GM19035 (cell line): ENCODE results near the gene OLA1.

Source experiments
- ATAC-seq: cut with Tn5 transposase; IDR thresholded peaks from one replicate; pipeline ENCODE4 v1.9.1; 2021; ENCODE audit not compliant: unreplicated experiment

The OLA1 gene

DNA sequence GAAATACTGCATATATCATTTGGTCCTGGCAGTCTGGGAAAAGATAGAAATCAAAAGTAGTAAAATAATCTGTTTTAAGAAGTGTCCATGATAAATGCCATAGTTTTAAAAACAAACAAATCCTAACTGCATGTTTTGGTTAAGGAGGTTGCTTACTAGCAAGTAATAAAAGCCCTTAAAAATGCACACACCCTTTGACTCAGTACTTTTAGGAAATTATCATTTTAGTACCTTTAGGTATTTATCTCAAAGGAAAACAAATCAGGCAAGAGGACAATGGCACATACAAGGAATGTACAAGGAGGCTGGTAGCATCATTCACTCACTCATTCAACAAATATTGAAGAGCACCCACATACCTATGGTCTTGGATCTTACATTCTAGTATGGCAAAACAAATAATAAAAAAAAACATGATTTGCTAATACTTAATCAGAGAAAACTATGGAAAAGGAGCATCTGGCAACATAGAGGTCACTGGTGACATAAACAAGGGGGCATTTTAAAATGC, 67.6 kb downstream of the OLA1 start:
- no peak for ATAC-seq

DNA sequence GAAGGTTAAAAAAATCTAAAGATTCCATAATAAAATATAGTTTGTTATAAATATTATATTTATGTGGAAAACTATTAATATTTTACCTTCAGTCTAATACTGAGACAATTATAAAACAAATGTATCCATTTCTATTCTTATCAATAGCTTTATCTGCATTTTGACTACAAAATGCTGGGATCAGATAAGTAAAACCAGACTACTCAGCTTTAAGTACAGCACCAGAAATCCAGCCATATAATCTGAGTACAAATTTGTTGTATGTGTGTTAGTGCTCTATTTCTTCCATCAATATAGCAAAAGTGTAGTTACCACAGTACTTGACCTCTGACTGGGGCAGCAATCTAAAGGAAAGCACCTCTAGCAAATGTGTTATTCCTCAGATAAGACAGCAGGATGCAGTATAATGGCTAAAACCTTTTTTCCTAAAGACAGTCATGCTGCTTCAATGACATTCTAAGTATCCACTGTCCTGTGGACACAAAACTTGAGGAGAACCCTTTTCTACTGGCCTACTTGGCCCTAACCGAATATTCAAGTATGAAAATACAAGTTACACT, 68.1 kb downstream of the OLA1 start:
- ATAC-seq: no peak

DNA sequence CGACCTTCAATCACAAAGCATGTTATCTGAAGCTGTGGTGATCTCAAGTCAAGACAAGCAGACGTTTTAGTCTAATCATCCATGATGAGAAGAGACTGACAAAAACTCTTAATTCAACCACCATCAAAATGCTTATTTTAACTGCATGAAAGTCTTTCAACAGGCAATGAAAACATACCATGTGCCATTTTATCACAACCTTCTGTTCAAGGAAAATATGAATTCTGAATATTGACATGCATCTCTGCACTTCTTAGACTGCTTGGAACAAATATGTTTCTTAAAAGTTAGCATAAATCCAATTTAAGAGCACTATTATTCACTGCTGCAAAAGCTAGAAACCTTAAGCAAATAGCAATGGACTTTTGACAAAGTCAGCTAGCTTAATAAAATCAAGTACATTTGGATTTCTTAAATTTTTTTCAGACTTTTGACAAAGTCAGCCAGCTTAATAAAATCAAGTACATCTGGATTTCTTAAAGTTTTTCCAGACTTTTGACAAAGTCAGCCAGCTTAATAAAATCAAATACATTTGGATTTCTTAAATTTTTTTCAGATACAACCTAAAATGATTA, 70.9 kb downstream of the OLA1 start:
- ATAC-seq: no peak

DNA sequence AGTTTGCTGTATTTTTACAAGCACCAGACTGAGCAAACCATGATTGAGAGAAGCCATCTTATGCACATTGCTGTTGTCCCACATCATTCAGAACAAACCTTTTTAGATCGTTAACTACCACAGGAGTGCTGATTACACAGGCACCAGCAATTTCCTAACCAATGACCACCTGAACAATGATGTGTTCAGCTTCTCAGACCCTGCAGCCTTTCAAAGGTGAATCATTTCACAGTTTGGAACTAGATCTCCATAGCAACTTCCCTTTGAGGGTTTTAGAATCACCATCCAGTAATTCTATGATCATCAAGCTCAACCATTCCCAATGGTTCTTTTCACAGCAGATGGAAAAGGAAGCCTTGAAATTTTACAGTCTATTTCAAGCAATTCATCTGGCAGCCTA, 71.4 kb downstream of the OLA1 start:
- no peak for ATAC-seq

DNA sequence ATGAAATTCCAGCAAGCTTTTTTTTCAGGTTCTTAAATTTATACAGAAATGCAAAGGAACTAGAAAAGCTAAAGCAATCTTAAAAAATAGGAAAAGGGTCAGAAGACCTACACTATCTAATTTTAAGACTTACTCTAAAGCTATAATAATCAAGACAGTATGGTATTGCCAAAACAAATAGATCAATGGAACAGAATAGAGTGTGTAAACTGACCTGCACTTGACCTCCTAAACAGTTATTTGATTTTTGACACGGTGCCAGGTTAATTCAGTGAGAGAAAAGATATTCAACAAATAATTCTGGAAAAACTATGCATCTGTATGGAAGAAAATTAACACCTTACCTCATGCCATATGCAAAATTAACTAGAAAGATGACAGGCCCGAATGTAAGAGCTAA, 73.6 kb downstream of the OLA1 start:
- no peak for ATAC-seq

DNA sequence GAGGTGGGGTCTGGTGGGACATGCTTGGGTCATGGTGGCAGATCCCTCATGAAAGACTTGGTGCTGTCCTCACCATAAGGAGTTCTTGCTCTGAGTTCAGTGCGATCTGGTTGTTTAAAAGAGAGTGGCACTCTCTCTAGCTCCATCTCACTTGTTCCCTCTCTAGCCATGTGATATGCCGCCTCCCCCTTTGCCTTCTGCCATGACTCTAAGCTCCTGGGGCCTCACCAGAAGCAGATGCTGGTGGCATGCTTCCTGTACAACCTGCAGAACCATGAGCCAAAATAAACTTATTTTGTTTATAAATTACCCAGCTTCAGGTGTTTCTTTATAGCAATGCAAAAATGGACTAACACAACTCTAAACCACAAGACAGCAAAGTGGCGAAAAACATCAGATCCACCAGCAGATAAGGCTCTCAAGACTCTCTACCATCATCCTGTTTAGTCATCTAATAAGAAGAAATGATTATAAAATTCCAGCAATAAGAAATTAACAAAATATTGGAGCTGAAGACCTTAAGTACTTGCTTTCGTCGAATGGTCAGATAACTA, 75.5 kb downstream of the OLA1 start:
- ATAC-seq: no peak

DNA sequence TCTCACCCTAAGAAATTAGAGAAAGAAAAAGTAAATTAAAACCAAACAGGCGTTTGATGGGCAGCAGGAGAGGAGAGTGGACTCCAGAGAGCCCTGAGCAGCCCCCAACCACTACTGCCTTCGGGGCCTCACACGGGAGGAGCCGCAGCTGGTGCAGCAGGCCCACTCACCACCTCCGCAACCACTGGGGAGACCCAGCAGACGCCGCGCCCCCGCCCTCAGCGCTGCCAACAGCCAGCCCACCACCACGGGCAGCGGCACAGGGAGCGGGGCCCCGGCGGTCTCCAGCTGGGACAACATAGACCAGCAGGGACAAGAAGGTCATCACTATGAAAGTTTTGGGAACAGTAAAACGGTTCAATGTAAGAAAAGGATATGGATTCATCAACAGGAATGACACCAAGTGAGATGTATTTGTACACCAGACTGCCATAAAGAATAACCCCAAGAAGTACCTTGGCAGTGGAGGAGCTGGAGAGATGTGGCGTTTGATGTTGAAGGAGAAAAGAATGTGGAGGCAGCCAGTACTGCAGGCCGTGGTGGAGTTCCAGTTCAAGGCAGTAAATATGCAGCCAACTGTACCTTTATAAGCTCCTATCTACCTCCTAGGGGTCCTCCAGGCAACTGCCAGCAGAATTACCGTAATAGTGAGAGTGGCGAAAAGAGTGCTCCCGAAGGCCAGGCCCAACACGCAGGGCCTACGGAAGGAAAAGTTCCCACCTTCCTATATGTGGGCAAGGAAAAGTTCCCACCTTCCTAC, 76.5 kb downstream of the OLA1 start:
- ATAC-seq: no peak

DNA sequence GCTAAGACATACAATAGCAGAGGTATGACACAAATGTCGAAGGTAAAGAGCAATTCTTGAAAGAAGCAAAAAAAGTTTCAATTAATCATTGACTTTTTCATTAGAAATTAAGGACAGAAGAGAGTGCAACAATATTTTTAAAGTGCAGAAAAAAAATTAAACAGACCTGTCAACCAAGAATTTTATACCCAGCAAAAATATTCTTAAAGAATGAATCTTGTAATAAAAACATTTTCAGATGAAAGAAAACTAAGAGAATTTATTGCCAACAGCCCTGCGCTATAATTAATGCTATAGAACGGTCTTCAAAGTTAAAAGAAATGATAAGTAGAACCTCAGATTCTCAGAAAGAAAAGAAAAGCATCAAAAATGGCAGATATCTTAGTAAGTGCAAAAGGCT, 79.0 kb downstream of the OLA1 start:
- ATAC-seq: no peak

DNA sequence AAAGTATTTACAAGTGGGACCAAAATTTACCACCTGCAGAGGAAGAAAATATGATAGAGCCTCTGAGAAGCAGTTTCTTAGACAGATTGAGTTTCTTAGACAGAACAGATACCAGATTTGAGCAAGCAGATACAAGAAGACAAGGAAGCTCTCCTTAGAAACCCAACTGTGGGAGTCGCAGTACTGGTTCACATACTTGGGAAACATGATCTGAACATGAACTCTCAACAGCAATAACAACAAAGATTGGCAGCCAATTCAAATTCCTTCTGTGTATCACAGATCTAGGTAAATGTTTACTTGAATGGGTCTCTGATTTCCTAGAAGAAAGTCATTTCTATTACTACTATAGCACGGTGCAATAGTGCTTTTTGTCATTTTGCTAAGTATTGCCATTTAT, 82.1 kb downstream of the OLA1 start:
- no peak for ATAC-seq

DNA sequence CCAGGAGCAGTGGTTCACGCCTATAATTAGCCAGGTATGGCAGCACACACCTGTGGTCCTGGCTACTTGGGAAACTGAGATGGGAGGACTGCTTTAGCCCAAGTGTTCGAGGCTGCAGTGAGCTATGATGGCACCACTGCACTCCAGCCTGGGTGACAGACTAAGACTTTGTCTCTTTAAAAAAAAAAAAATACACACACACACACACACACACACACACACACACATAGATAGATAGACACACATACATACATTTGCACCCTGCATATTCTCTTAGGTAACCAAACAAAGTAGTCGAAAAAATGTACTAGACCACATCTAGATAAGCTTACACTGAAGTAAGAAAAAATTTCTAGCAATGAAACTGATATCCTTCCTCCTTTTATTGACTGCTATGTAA, 86.8 kb downstream of the OLA1 start:
- ATAC-seq: no peak

DNA sequence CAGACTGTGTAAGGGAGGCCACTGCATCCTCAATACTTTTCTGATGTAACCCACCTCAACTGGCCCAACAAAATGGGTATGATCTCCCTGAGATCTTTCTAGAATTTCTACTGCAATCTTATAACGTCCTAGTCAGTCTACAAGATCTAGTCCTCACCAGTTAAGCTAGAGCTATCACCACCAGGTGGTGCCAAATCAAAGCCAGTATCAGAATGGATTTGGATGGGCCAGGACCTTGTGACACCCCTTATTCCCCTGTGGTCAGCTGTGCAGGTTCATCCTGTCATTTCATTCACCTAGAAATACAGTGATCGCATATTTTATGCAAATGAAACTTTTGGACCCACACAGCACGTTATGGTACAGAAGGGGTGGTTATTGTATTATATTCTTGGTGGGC, 90.3 kb downstream of the OLA1 start:
- ATAC-seq: no peak

DNA sequence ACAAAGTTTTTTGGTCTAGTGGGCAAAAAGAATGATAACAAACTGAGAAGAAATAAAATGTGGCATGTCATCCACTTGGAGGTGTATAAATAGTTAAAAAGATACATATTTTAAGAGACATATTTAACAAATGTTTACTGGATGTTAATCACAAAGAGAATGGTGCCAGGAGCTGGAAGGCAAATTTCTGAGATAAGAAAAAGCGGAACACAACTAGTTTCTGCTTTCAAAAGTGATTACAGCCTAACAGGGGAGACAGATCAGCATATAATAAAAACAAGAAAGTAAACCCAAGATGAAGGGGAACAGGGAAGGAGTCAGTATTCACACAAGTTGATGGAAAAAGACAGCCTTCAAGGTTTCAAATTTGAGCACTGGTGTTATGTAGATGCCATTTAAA, 91.3 kb downstream of the OLA1 start:
- ATAC-seq: no peak

DNA sequence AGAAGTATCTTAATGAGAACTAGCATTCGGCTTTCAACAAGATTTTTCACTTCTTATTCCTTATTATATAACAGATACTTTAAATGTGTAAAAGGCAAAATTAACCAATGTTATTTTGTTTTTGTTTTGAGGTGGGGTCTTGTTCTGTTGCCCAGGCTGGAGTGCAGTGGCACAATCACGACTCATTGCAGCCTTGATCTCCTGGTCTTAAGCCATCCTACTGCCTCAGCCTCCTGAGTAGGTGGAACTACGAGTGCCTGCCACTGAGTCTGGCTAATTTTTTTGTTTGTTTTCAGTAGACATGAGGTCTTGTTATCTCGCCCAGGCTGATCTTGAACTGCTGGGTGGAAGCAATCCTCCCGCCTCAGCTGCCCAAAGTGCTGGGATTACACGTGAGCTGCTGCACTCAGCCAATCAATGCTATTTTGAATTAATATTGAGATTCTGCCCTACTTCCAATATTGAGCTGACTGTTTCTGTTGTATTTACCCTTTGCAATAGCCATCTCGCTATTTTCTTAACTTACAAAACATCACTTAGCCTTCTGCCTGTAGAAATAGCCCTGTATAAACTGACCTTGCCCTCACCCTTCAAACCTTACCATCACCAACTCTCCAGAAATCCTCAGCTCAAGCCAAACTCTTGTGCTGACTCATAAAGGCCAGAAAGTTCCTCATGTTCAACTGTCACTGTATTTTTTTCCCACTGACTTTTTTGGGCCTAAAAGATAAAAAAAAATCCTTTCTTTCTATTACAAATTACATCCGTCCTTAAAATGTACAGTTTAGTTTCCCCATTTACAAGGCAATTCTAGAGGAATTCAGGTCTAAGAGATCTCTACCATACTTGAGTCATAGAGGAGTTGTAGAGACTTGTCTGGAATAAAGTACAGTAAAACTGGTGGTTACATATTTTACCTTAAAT, 94.3 kb downstream of the OLA1 start:
- ATAC-seq: no peak

DNA sequence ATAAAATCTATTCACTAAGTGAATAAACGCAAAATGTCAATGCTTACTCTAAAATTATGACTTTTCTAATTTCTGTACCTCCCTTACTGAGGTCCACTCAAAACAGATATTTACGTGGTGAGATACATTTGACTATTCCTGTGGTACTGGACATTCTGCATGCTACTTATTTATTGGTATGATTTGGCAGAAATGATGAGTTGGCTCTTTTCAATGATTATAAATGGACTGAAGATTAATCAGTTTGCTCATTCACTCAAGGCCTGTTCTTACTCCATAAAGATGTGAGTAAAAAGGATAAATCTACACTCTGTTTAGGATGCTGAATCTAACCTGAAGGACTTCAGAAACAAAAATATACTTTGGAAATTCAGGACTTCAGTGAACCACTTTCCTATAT, 98.8 kb downstream of the OLA1 start:
- no peak for ATAC-seq

DNA sequence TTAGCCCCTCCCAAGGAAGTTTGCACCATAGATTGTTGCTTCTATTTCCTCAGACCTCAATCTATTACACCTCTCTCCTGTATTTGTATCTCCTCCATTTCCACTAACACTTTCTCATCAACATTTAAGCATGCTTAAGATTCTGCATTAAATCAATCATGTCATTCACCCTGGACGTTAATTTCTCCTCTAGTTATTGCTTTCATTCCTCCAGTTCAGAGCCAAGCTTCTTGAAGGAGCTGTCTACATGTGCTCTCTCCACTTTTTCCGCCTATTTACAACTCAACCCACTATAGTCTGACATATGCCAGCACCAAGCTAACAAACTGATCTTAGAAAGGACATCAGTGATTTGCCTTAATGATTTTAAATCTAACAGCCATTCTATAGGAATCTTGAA, 99.5 kb downstream of the OLA1 start:
- ATAC-seq: no peak

DNA sequence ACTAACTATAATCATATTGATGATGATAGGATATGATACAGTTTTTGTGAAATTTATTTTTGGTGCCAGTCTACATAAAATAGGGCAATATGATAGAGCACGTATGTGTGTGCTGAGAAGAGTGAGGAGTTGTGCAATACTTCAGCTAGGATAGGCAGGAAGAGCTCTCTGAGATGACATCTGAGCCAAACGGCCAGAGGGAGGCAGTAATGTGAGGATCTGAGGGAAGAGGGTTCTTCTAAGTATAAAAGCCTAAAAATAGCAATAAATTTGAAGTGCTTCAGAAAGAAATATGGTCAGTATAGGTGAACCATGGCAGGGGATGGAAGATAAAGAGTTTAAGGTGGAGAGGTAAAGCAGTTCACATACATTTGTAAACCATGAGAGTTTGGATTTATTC, 102.5 kb downstream of the OLA1 start:
- no peak for ATAC-seq

DNA sequence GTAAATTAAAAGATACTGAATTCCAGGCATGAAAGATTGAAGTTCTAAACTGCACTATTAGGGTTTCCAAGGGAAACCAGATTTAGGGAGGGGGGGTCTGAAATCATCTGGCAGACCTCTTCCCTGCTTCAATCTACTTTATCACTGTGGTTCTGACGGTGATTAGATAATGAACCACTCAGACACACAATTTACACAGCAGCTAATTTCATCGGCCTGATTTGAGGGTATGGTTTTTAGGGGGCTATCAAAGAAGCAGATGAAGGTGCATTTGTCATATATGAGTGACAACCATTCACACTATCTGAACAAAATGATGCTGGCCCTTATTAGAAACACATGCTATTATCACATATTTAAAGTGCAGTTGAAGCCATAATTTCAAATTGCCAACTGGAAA, 106.0 kb downstream of the OLA1 start:
- no peak for ATAC-seq

DNA sequence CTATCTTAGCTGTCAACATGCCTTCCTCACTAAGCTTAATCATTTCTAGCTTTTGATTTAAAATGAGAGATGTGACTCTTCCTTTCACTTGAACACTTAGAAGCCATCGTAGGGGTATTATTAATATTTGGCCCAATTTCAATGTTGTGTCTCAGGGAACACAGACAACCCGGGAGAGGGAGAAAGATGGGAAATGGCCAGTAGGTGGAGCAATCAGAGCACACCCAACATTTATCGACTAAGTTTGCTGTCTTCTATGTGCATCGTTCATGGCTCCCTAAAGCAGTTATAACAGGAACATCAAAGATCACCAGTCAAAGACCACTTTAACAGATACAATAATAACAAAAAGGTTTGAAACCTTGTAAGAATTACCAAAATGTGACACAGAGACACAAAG, 110.2 kb downstream of the OLA1 start:
- ATAC-seq: no peak

DNA sequence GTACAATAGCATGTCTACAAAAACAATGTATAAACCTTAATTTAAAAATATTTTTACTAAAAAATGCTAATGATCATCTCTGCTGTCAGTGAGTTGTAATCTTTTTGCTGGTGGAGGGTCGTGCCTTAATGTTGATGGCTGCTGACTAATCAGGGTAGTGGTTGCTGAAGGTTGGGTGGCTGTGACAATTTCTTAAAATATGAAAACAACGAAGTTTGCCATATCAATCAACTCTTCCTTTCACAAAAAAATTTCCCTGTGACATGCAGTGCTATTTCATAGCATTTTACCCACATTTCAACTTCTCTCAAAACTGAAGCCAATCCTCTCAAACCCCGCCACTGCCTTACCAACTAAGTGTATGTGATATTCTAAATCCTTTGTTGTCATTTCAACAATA, 112.4 kb downstream of the OLA1 start:
- ATAC-seq: no peak

DNA sequence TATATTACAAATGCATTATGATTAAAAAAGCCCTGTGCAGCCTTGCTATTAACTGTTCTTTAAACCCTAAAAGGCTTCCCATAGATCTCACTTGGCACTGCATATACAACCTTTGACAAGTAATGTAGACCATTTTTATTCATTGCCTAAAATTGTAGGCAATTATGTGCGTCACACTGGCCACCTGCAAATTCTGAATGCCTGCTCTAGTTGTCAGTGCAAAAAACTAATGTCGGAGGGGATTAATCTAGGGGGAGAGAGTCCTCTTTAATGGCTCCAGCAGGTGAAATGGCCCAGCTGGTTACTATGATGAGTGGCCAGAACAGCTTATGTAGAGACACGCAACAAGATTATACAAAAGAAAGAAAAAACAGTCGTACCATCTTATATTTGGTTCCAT, 123.2 kb downstream of the OLA1 start:
- no peak for ATAC-seq

DNA sequence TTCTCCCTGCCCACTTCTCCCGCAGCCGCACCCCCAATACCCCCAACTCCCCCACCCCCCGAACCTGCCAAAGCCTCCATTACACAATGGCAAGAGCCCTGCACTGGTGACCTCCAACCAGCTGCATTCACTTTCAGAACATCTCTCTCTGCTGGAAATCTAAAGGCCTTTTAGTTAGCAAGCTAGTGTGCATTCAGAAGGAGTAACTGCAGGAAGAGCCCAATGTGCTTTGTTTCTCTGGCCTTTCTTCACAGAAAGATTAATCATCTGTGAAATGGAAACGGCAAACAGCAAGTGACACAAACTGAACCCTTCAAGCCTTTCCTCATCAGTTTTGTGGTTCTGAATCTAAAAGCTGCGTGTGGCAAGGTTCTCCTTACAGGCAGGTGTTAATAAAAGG, 124.2 kb downstream of the OLA1 start:
- ATAC-seq: no peak
